UCSD-AML1 (cell line): Measurements from ENCODE around the gene BAMBI.

Experiments
- DNase-seq: peaks from one replicate; lab custom pipeline; 2025; ENCODE audit not compliant: unreplicated experiment; lab: John Stamatoyannopoulos, UW

The BAMBI gene

GRCh38 chr10:28674782-28675181 is 2.5 kb upstream of the BAMBI start:
- no peak for DNase-seq

DNA sequence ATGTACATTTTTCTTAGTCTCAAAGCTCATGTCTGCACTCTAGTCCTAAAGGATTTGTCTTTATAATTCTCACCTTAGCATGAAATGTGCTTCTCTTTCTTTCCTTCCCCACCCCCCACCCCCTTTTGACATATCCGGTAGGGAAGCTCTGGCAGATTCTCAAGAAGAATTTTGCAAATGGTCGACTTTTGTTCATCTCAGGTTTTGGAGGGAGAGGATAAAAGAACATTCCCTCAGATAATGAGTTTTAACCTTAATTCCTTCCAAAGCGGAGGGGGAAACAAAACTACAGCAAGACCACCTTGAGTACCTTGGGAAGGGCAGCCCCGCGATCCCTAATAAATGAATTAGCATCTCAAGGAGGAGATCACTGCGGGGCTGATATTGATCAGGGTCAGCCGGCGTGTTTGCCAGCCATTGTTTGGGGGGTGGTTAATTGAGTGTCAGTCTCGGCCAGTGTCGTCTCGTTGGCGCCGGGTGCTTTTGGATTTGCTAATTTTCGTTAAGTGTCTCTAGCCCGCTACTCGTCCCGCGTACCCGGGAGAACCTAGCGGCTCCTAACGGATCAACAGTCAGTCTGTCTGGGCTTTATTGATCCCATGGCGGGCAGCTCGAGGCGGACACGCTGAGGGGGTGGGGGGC is 874 bp upstream of the BAMBI start:
- DNase-seq = peak; percentile 48

DNA sequence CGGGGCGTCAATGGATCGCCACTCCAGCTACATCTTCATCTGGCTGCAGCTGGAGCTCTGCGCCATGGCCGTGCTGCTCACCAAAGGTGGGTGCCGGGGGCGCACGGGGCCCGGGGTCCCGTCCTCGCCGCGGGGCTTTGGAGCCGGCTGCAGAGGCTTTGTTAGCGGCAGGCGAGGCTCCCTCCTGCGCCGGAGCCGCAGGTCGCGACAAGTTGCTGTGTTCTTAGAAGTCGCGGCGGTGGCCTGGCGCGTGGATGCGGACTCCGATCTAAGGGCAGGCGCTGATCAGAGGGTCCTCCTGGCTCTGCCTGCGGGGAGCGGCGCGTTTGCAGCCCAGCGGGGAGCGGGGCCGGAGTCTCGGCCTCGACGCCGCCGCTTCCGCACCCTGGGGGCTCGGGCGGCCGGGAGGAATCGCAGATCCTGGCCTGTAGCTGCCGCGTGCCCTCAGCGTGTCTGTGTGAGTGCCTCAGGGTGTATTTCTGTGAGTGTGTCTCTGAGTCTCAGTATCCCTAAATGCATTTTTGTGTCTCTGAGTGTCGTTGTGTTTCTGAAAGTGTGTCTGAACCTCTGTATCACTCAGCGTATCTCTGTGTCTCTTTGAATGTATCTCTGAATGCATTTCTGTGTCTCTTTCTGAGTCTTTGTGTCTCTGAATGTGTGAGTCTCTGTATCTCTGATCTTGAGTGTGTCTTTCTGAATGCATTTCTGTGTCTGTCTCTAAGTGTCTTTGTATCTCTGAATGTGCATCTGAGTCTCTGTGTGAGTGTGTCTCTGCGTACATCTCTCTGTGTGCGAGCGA is 766 bp downstream of the BAMBI start:
- peak; percentile 25 for DNase-seq

GRCh38 chr10:28678687-28679457 is 1.6 kb downstream of the BAMBI start:
- DNase-seq = no peak

DNA sequence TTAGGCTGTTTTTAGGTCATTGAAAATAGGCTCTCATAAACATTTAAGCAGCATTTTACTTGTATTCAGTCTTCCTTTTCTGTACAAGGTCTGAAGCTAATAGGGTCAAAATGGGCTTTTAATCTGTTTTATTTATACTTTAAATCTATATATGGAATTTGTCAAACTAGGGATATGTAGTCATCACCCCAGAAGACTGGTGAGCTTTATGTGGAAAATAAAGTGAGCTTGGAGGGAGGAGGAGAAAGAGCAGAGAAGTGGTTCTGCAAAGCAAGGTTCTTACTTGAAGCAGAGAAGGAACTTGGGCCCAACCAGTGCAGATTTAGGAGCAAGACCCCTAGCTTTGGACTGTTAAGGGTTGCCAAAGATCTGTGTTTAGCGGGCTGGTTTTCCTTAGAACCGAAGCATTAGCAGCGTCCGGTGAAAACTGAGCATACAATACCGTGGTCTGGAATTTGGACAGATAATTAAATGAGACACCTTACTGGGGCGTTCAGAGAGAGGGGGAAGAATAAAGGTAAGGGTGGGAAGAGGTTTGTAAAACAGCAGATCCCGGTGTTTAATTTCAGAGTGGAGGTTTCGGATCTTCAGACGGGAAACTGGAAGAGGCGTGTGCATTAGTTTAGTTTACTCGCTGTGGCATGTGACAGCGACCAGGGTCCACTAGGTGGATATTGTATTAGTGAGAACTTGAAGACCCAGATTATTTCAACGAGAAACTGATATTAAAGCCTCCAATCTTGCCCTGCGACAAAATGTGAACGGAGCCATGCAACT is 2.4 kb downstream of the BAMBI start:
- no peak for DNase-seq

DNA sequence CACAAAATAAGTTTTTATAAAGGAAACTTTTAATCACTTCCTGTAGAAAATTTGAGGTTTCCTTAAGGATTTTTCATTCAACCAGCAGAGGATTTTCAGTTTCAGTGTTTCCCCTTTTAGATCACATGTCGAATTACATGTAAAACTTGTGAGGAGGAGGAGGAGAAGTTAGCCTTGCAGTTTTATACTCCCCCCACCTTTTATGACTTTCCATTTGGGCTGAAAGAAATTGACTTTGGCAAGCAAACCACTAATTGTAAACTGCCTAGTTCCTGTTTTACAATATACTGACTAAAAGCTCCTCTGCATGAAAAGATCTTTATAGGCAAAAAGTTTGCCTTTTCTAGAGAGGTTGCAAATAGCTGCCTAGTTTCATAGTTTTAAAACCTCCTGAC is 3.0 kb downstream of the BAMBI start:
- DNase-seq = no peak

GRCh38 chr10:28681291-28681763 is 4.0 kb downstream of the BAMBI start:
- DNase-seq = no peak

DNA sequence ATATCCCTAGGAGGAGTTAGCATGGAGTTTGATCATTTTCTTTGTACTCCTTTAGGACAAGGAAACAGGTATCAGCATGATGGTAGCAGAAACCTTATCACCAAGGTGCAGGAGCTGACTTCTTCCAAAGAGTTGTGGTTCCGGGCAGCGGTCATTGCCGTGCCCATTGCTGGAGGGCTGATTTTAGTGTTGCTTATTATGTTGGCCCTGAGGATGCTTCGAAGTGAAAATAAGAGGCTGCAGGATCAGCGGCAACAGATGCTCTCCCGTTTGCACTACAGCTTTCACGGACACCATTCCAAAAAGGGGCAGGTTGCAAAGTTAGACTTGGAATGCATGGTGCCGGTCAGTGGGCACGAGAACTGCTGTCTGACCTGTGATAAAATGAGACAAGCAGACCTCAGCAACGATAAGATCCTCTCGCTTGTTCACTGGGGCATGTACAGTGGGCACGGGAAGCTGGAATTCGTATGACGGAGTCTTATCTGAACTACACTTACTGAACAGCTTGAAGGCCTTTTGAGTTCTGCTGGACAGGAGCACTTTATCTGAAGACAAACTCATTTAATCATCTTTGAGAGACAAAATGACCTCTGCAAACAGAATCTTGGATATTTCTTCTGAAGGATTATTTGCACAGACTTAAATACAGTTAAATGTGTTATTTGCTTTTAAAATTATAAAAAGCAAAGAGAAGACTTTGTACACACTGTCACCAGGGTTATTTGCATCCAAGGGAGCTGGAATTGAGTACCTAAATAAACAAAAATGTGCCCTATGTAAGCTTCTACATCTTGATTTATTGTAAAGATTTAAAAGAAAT is 4.8 kb downstream of the BAMBI start:
- no peak for DNase-seq

DNA sequence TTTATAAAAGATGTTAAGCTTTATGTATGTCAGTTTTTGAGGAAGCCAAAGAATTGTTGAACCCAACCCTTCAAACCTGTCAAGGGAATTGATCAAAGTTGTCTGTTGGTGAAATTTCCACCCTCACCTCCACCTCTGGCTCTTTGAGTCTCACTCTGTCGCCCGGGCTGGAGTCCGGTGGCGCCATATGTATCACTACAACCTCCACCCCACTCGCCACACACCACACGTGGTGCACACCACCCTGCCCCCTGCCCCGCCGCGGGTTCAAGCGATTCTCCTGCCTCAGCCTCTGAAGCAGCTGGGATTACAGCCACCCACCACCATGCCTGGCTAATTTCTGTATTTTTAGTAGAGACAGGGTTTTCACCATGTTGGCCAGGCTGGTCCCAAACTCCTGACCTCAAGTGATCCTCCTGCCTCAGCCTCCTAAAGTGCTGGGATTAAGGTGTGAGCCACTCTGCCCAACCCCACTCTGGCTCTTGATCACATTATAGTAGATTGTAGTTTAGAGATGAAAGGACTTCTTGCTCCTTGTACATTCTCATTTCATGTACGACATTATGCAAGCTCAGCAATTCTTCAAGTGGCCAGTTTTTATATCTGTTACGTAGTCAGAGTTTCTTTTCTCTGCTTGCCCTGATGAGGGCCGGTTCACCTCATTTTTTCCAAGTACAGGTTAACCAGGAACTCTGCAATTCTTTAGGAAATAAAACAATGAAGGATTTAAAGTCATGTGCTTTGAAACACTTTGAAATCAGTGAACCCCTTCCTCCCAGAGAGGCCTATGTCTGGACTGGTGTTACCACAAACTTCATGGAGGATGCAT is 7.0 kb downstream of the BAMBI start:
- no peak for DNase-seq

DNA sequence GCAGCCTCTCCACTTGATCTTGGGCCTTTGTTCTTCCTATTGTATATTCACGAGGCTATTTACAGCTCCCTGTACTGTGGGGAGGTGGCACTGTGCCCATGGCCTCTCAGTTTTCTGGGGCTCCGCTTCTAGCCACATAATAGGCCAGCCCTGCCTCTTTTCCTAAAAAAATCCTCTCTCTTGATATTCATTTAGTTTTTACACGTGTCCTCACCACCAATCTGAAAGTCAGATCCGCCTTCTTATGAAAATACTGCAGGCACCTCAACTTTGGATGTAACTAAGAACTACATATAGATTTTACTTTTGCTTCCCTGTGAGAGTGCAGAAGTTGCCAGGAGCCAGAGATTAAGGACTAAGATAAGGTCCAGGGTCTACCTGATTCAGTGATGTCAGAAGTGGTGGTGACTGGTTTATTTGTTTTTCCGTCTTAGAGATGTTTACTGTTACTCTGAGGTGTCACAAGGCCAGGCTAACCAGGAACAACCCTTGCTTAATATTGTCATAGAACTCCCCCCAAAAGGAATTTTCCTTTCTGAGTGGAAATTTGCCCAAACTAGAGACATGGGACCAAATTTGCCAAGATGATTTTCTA is 7.8 kb downstream of the BAMBI start:
- no peak for DNase-seq

GRCh38 chr10:28685717-28686116 is 8.4 kb downstream of the BAMBI start:
- no peak for DNase-seq

DNA sequence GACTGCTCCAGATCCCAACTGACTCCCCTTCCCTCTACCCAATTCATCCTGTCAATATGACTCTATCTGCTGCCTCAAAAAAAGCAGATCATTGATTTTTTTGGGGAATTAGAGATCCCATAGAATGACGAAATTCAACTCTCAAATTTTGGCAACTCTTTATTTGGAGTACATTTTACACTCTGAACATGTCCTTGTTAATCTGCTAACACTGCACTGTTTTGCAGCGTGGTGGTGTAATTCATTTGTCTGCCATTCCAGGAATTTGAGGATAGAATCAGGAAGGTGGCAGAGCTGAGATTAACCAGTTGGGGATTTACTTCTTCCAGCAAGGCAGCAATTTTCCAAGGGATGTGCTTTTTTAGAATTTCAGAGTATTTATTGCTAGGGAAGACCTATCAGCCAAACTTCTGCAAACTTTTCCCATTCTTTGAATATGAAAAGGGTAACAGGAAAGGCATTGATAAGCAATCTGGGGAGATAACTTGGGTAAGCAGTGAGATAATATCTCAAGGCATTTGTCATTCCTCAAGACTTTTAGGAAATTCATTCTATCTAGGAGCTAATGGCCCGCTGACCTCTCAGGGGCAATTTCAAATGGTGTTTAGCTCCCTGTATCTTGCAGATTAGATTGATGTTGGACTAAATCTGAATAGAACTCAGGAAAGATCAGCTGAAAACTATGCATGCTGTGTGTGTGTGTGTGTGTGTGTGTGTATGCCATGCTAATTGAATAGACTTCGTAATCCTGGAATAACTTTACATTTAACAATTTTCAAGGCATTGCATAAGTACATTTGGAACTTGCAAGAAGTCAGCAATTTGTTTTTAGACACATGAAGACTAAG is 9.7 kb downstream of the BAMBI start:
- DNase-seq = no peak

- no peak for DNase-seq
Observed at GRCh38 chr10:28687683-28688001, 10.3 kb downstream of the BAMBI start.

GRCh38 chr10:28690545-28690944 is 13.2 kb downstream of the BAMBI start:
- no peak for DNase-seq

GRCh38 chr10:28691187-28691694 is 13.9 kb downstream of the BAMBI start:
- DNase-seq = no peak

- DNase-seq = no peak
Observed at GRCh38 chr10:28692050-28692449, 14.7 kb downstream of the BAMBI start.

- DNase-seq = no peak
Observed at GRCh38 chr10:28694530-28694929, 17.2 kb downstream of the BAMBI start.

- DNase-seq = no peak
Observed at GRCh38 chr10:28698075-28698474, 20.8 kb downstream of the BAMBI start.
